Fibroblast of pulmonary artery (primary cell): Measurements from ENCODE around the gene POU5F2.

Experiments
- DNase-seq: peaks from one replicate; pipeline ENCODE4 v3.0.0-alpha.2; 2010; ENCODE audit warnings: low read depth
- H3K4me3 ChIP-seq: replicated peaks from 2 replicates; pipeline ENCODE4 v1.5.1; 2011; ENCODE audit warnings: low read depth, mild to moderate bottlenecking, control low read depth, low read length, moderate library complexity
- CTCF ChIP-seq: IDR thresholded peaks from 2 replicates; pipeline ENCODE4 v1.5.1; 2011; ENCODE audit warnings: mild to moderate bottlenecking, control low read depth, low read length, inconsistent platforms; ENCODE audit errors: missing control alignments

POU5F2 gene

DNA sequence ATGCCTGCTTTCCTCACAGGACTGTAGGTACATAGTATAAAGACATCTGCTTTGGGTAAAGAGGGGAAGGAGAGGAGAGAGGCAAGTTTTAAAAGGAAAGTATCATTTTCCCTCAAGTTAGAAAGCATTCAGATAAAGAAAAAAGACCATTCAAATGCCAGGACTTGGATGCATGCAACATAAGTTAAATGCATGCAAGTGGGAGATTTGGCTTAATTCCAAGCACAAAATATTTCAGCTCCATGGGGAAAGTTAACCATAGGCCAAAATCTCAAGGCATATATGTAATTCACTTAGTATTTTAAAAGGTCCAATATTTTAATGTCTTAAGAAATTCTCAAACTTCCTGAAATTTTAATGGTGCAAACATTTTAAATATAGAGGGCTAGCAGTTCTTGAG, 36.4 kb downstream of the POU5F2 start:
- no peak for DNase-seq
- TF ChIP-seq CTCF: no peak
- no peak overlapping the region for H3K4me3 ChIP-seq

GRCh38 chr5:93691997-93692396, 49.4 kb downstream of the POU5F2 start:
- TF ChIP-seq CTCF: no peak
- H3K4me3 ChIP-seq: no peak overlapping the region
- no peak for DNase-seq
